ENCODE results near the gene PLEKHA7.
"Not testable (repeated sequence)": the region's sequence is repeated elsewhere in the genome, so short reads cannot be mapped to it uniquely, and the experiment has no call there.

Gene PLEKHA7

GRCh38 chr11:17014321-17014832 is at the start of gene PLEKHA7:
TSS of gene PLEKHA7 (minus strand) at chr11:17014414. CDS start at chr11:17014401, 13 bp downstream.
- no peak for DNase-seq

GRCh38 chr11:17063171-17064002 is 49.2 kb upstream of the PLEKHA7 start:
- DNase-seq, result no peak

GRCh38 chr11:17051146-17051545 is 36.9 kb upstream of the PLEKHA7 start:
- not testable (repeated sequence) for DNase-seq

GRCh38 chr11:17048491-17048890 is 34.3 kb upstream of the PLEKHA7 start:
- not testable (repeated sequence) for DNase-seq

- DNase-seq, result no peak
Observed at GRCh38 chr11:17046690-17047089, 32.5 kb upstream of the PLEKHA7 start.

- no peak for DNase-seq
Observed at GRCh38 chr11:17036666-17037658, 22.7 kb upstream of the PLEKHA7 start.

GRCh38 chr11:17034027-17034426 is 19.8 kb upstream of the PLEKHA7 start:
- DNase-seq, result not testable (repeated sequence)

- no peak for DNase-seq
Observed at GRCh38 chr11:17026487-17027082, 12.4 kb upstream of the PLEKHA7 start.

GRCh38 chr11:17024924-17025323 is 10.7 kb upstream of the PLEKHA7 start:
- no peak for DNase-seq

- no peak for DNase-seq
Observed at GRCh38 chr11:17021511-17021910, 7.3 kb upstream of the PLEKHA7 start.

- DNase-seq, result no peak
Observed at GRCh38 chr11:17020831-17021230, 6.6 kb upstream of the PLEKHA7 start.

GRCh38 chr11:17019232-17019631 is 5.0 kb upstream of the PLEKHA7 start:
- DNase-seq, result peak; percentile 16

GRCh38 chr11:17015627-17016126 is 1.5 kb upstream of the PLEKHA7 start:
- no peak for DNase-seq

- no peak for DNase-seq
Observed at GRCh38 chr11:17014833-17015626, 816 bp upstream of the PLEKHA7 start.

- no peak for DNase-seq
Observed at GRCh38 chr11:17013548-17014320, 480 bp downstream of the PLEKHA7 start.

- no peak for DNase-seq
Observed at GRCh38 chr11:17012712-17013547, 1.3 kb downstream of the PLEKHA7 start.

GRCh38 chr11:17012179-17012578 is 2.0 kb downstream of the PLEKHA7 start:
- DNase-seq, result no peak

- DNase-seq, result no peak
Observed at GRCh38 chr11:17010851-17011420, 3.3 kb downstream of the PLEKHA7 start.

- no peak for DNase-seq
Observed at GRCh38 chr11:17008099-17008498, 6.1 kb downstream of the PLEKHA7 start.

GRCh38 chr11:17005646-17006045 is 8.6 kb downstream of the PLEKHA7 start:
- DNase-seq, result no peak

Measured in NCI-H1436 treated with DMSO at 0.1 percent for 48 hours (cell line).